C4-2B (cell line): Measurements from ENCODE around the gene HOXA6.

Source experiments
- CTCF ChIP-seq: fragments of 450-650 bp; conservative IDR thresholded peaks from 2 replicates; pipeline ENCODE4 v1.5.1; 2017; ENCODE audit warnings: mild to moderate bottlenecking
- ZFX ChIP-seq: fragments of 450-650 bp; IDR thresholded peaks from 2 replicates; pipeline ENCODE4 v1.6.1; 2017

- TF ChIP-seq CTCF: no peak; the same call in 1 of the 2 replicates
- TF ChIP-seq ZFX: no peak
Observed at GRCh38 chr7:27171637-27172314, 24.2 kb upstream of the HOXA6 start.
